GM23248 (cell line): Measurements from ENCODE around the gene TRIM63. TPM values are rescaled to one million over a fixed set of nuclear protein-coding genes. Genes with fewer than 3 reads are reported as not detected.

Experiments
- DNase-seq: peaks from one replicate; pipeline ENCODE4 v3.0.0-alpha.2; 2015
- H2AFZ ChIP-seq: fragments of 200-600 bp; sonication (generic); 2 replicates; pipeline ENCODE4 v1.6.1; 2016; ENCODE audit warnings: antibody characterized with exemption
- H3F3A ChIP-seq: fragments of 200-600 bp; sonication (generic); 2 replicates; pipeline ENCODE4 v1.6.1; 2016; ENCODE audit warnings: mild to moderate bottlenecking, antibody characterized with exemption, mixed run types; ENCODE audit not compliant: insufficient read depth
- H3K27ac ChIP-seq: fragments of 200-600 bp; sonication (generic); 2 replicates; pipeline ENCODE4 v1.5.1; 2016; ENCODE audit warnings: mild to moderate bottlenecking
- H3K27me3 ChIP-seq: fragments of 200-600 bp; sonication (generic); replicated peaks from 2 replicates; pipeline ENCODE4 v1.6.1; 2016; ENCODE audit warnings: mild to moderate bottlenecking; ENCODE audit not compliant: insufficient read depth
- H3K36me3 ChIP-seq: fragments of 200-600 bp; sonication (generic); 2 replicates; pipeline ENCODE4 v1.6.1; 2016; ENCODE audit warnings: low read depth, mild to moderate bottlenecking
- H3K4me1 ChIP-seq: fragments of 200-600 bp; sonication (generic); 2 replicates; pipeline ENCODE4 v1.6.1; 2016; ENCODE audit warnings: mild to moderate bottlenecking; ENCODE audit not compliant: insufficient read depth
- H3K4me2 ChIP-seq: fragments of 200-600 bp; sonication (generic); one replicate; pipeline ENCODE4 v1.6.1; 2016; ENCODE audit warnings: mild to moderate bottlenecking; ENCODE audit not compliant: unreplicated experiment
- H3K4me3 ChIP-seq: fragments of 200-600 bp; sonication (generic); 2 replicates; pipeline ENCODE4 v1.5.1; 2016; ENCODE audit warnings: mild to moderate bottlenecking
- H3K79me2 ChIP-seq: fragments of 200-600 bp; sonication (generic); 2 replicates; pipeline ENCODE4 v1.6.1; 2016; ENCODE audit warnings: mild to moderate bottlenecking; ENCODE audit not compliant: insufficient read depth
- H3K9ac ChIP-seq: fragments of 200-600 bp; sonication (generic); 2 replicates; pipeline ENCODE4 v1.6.1; 2016; ENCODE audit warnings: mild to moderate bottlenecking
- H3K9me2 ChIP-seq: fragments of 200-600 bp; sonication (generic); 2 replicates; pipeline ENCODE4 v1.6.1; 2016; ENCODE audit warnings: mixed run types, mild to moderate bottlenecking, moderate library complexity; ENCODE audit not compliant: insufficient read depth
- H3K9me3 ChIP-seq: fragments of 200-600 bp; sonication (generic); one replicate; pipeline ENCODE4 v1.6.1; 2017; ENCODE audit warnings: low read depth
- H4K20me1 ChIP-seq: fragments of 200-600 bp; sonication (generic); 2 replicates; pipeline ENCODE4 v1.6.0; 2016; ENCODE audit not compliant: insufficient read depth
- EZH2 ChIP-seq: fragments of 200-600 bp; sonication (generic); IDR thresholded peaks from 2 replicates; pipeline ENCODE4 v1.6.1; 2018; ENCODE audit warnings: antibody characterized with exemption, mild to moderate bottlenecking; ENCODE audit not compliant: insufficient read depth, poor library complexity, severe bottlenecking
- EZH2phosphoT487 ChIP-seq: fragments of 200-600 bp; sonication (generic); IDR thresholded peaks from 2 replicates; pipeline ENCODE4 v1.6.1; 2018; ENCODE audit warnings: antibody characterized with exemption, moderate library complexity, mild to moderate bottlenecking, low read depth; ENCODE audit not compliant: insufficient read depth
- WGBS, 2 experiments: methylation state at CpG; one replicate each; pipeline ENCODE4 v1.1.6; 2015 to 2017; ENCODE audit warnings: low lambda C conversion rate in 2 of 2, low coverage in 1 of 2; ENCODE audit errors: missing lambda C conversion rate in 2 of 2; 5-methylcytosine and 5-hydroxymethylcytosine counted together
- in situ Hi-C: fragments of 300-500 bp; cut with MboI; formaldehyde crosslinking; loops from 2 replicates; pipeline ENCODE4 v1.15.0; 2020
- polyA plus RNA-seq: library from polyadenylated mRNA; unstranded; fragments of >200 nt; fragmentation: Nextera tagmentation; extraction: Ambion mirVana; gene quantifications from 2 replicates; pipeline ENCODE4 v1.2.1, GENCODE V29; 2016
- total RNA-seq: library from RNA; depleted of rRNA; stranded (reverse); fragments of >200 nt; shearing (Covaris generic); gene quantifications from 2 replicates; pipeline ENCODE4 v1.2.3, GENCODE V29; 2014; rRNA removed

The TRIM63 gene
- total RNA-seq (not detected in 2 replicates), polyA plus RNA-seq (not detected in 2 replicates)

- WGBS, 2 experiments: 14 to 16% methylated on average over 9 of the region's 9 CpGs
- no peaks in the 10 kb centered on the region for H3K79me2 ChIP-seq
- H3K4me3 ChIP-seq: no peak within 1 kb of the TSS
- no peak within 1 kb of the TSS for H2AFZ ChIP-seq
- no peaks in the 10 kb centered on the region for H3K4me1 ChIP-seq
- TF ChIP-seq EZH2: no peak
- no peak for TF ChIP-seq EZH2phosphoT487
- no peak within 1 kb of the TSS for H3K9ac ChIP-seq
- H3K27me3 ChIP-seq: peaks cover 45% of the 10 kb centered on the region
- no peak within 1 kb of the TSS for H3K27ac ChIP-seq
- H4K20me1 ChIP-seq: no peaks in the 10 kb centered on the region
- H3K9me3 ChIP-seq: no peaks in the 10 kb centered on the region
- no peaks in the 10 kb centered on the region for H3K36me3 ChIP-seq
- in situ Hi-C loops: no loop called here
- no peak for DNase-seq
- H3K9me2 ChIP-seq: no peaks in the 10 kb centered on the region
- no peaks in the 10 kb centered on the region for H3F3A ChIP-seq
- no peak within 1 kb of the TSS for H3K4me2 ChIP-seq
Observed at GRCh38 chr1:26067432-26067911, at the start of gene TRIM63. TSS of gene TRIM63 (minus strand) at chr1:26067630. CDS start at chr1:26067494, 136 bp downstream.

GRCh38 chr1:26114165-26114927 lies 46.9 kb upstream of the TRIM63 start:
- Histone ChIP-seq H3K4me3 (no peak overlapping the region), H3K79me2 (peaks cover 27% of the 10 kb centered on the region), H3K9me3 (no peaks in the 10 kb centered on the region), H3K27me3 (no peaks in the 10 kb centered on the region), H3K9me2 (no peaks in the 10 kb centered on the region), H3K36me3 (0 out of 2 replicates have a peak, but pooled peaks cover 5% of the 10 kb centered on the region), H3K27ac (no peak overlapping the region), H4K20me1 (no peaks in the 10 kb centered on the region; the same call in 1 of the 2 replicates), H3F3A (no peaks in the 10 kb centered on the region), H3K4me1 (peaks cover 4% of the 10 kb centered on the region; the same call in 1 of the 2 replicates), H2AFZ (no peak overlapping the region), H3K4me2 (no peak overlapping the region), H3K9ac (no peak overlapping the region)
- in situ Hi-C loops: no loop called here
- 88 to 90% methylated on average over 12 of the region's 12 CpGs for WGBS, 2 experiments
- no peak for DNase-seq
- no peak for TF ChIP-seq EZH2phosphoT487
- TF ChIP-seq EZH2: no peak

- H3K9me3 ChIP-seq: no peaks in the 10 kb centered on the region
- in situ Hi-C loops: no loop called here
- no peaks in the 10 kb centered on the region for H3K9me2 ChIP-seq
- no peaks in the 10 kb centered on the region for H3K27me3 ChIP-seq
- TF ChIP-seq EZH2phosphoT487 (no peak), EZH2 (no peak)
- H3F3A ChIP-seq: no peaks in the 10 kb centered on the region
- WGBS, 2 experiments: 2% methylated on average over 9 of the region's 9 CpGs
- H3K4me1 ChIP-seq: peaks cover 4% of the 10 kb centered on the region; the same call in 1 of the 2 replicates
- H4K20me1 ChIP-seq: no peaks in the 10 kb centered on the region; the same call in 1 of the 2 replicates
- peak overlapping the region; percentile 92 for H3K4me2 ChIP-seq
- no peaks in the 10 kb centered on the region for H3K36me3 ChIP-seq
- H3K9ac ChIP-seq: peak overlapping the region; percentile 88
- no peak for DNase-seq
- peaks cover 27% of the 10 kb centered on the region for H3K79me2 ChIP-seq
- peak overlapping the region; percentile 57; the same call in 1 of the 2 replicates for H3K27ac ChIP-seq
- H3K4me3 ChIP-seq: peak overlapping the region; percentile 94
- peak overlapping the region; percentile 98 for H2AFZ ChIP-seq
Observed at GRCh38 chr1:26112407-26112775, 45.0 kb upstream of the TRIM63 start.

GRCh38 chr1:26111530-26112406 lies 44.3 kb upstream of the TRIM63 start, which contains the start of gene PDIK1L:
TSS of gene PDIK1L (plus strand) at chr1:26111824. CDS start at chr1:26114309, 2,485 bp downstream.
- Histone ChIP-seq H3K27ac (peak within 1 kb of the TSS; percentile 57), H3F3A (no peaks in the 10 kb centered on the region), H2AFZ (peak within 1 kb of the TSS; percentile 98), H3K9me2 (no peaks in the 10 kb centered on the region), H3K9me3 (no peaks in the 10 kb centered on the region), H3K4me3 (peak within 1 kb of the TSS; percentile 94), H3K4me1 (peaks cover 4% of the 10 kb centered on the region; the same call in 1 of the 2 replicates), H3K79me2 (peaks cover 27% of the 10 kb centered on the region), H4K20me1 (no peaks in the 10 kb centered on the region; the same call in 1 of the 2 replicates), H3K9ac (peak within 1 kb of the TSS; percentile 88), H3K36me3 (no peaks in the 10 kb centered on the region), H3K27me3 (no peaks in the 10 kb centered on the region), H3K4me2 (peak within 1 kb of the TSS; percentile 96)
- no peak for TF ChIP-seq EZH2phosphoT487
- no peak for TF ChIP-seq EZH2
- in situ Hi-C loops: no loop called here
- DNase-seq: peak; percentile 97
- 1 to 2% methylated on average over 42 to 68 of the region's 96 CpGs for WGBS, 2 experiments
